Measurements from ENCODE around the gene MYH15.

MYH15 gene

DNA sequence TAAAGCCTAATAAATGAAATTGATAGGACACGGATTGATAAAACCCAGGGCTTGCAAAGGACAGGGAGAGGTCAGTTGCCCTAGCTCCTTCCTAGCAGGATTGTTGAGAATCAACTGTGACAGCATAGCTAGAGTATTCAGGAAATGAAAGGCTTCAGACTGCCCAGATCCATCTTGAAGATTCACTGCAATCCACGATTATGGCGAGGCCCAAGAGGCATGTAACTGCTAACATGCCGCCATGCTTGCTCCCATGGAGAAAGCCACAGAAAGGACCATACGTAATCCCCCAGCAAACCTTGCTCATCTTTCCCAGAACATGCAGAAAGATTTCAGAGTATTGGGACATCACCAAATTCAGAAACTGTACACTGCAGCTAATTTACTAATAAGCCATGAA is 41.3 kb downstream of the MYH15 start:
- FAIRE-seq, result no peak

DNA sequence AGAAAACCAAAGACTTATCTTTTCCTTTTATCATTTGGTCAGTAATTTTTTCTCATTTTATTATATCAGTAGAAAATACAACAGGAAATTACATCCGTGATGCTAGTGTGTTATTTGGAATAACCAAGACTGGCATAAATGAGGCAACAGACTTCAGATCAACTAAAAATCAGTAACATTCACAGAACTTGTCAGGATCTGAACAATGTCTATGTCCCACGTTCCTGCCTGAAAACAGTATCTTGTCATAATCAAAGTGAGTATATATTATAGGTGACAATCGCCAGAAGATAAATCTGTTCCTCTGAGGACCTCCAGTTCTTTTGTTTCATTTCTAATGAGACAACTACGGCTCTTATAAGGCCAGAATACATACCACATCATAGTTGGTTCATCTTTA is 41.8 kb downstream of the MYH15 start:
- no peak for FAIRE-seq

DNA sequence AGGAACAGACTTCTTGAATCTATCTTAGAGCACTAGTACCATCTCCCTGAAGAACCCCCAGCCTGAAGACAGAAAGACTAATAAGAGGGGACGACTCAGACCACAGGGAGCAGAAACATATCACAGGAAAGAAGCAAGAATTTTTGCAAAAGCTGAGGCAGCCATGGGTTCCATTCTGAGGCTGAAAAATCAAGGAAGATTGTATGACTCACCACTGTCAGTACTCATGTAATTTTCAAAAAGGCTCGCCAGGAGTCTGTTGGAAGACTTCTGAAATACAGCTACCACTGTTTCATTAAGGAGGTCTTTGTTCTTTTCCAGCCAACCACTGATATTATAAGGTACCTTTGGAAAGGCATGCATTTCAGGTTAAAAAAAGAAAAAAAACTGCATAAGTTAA is 47.5 kb downstream of the MYH15 start:
- FAIRE-seq, result no peak

DNA sequence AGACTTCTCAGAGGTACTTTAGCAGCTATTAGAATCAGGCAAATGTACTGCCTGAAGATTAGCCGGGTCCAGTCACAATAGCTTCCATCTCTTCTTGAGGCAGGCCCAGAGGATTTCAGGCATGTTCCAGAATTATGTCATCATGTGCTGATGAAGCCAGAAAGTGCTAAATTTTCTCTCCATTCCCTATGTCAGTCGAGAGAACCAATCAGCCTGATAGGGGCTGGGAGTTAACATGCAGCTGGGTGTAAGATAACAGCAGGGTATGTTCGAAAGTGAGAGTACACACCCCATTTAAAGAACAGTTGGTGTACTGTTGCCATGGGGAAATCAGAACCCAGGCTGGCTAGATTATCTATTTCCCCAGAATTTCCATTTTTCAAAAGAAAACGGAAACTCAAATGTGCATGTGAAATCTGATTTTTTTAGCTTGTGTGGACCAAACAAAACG is 48.7 kb downstream of the MYH15 start:
- no peak for FAIRE-seq

DNA sequence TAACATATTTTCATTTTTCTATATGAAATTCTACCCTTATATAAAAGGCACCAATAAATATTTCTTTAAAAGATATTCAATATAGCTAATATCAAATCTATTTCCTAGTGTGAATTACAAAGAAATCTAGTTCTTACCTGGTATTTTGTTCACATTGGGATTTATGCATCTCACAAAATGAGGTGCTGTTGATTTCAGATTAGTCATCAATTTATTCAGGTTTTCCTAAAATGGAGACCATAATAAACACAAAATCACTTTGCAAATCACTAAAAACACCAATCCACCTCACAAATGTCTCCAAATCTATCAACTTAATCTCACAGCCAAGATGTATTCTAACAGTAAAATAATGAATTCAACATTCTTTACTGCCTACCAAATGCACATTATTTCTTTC is 51.2 kb downstream of the MYH15 start:
- no peak for FAIRE-seq

DNA sequence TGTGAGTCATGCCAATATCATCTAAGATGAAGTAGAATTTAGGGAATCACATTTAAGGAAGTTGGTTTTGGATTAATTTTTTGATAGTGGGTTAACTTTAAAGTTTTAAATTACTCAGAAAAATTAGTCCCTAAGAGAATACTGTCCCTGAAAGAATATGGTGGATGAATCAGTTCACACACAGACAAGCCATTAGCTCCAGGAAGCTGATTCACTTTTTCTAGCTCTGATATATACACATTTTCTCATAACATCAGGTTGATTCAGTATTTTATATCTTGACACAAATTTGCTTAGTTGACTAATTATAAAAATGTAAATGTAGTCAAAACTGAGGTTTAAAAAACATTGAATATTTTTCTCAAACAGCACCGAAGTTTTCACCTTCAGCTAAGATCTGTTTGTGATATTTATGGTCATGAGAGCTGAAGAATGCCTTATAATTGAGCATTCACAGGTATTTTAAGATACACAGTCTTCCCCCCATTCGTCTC is 55.1 kb downstream of the MYH15 start:
- FAIRE-seq, result no peak

DNA sequence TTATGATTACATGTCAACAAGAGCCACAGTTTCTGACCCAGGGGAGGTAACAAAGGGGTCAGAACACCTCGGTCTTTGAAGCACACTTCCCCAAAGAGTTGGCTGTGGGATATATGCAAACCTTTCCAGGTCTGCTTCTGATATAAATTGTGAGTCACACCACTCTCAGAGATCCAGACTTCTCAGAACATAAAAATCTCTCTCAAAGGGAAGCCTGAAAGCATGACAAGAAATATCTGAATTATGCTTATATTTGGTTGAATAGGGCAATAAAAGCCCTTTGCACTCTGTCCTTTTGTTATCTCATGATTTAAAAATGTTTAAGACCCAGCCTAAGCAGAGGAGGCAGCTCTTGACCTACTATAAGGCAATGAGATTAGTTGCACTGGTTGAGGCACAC is 56.8 kb downstream of the MYH15 start:
- FAIRE-seq, result no peak

DNA sequence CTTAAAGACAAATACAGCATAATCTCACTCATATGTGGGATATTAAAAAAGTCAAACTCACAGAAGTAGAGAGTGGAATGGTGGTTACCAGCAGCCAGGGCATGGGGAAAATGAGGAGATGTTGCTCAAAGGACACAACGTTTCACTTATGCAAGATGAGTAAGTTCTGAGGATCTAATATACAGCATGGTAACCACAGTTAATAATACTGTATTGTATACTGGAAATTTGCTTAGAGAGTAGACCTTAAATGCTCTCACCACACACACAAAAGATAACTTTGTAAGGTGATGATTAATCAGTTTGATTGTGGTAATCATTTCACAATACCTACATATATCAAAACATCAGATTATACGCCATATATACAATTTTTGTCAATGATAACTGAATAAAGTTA is 60.0 kb downstream of the MYH15 start:
- no peak for FAIRE-seq

DNA sequence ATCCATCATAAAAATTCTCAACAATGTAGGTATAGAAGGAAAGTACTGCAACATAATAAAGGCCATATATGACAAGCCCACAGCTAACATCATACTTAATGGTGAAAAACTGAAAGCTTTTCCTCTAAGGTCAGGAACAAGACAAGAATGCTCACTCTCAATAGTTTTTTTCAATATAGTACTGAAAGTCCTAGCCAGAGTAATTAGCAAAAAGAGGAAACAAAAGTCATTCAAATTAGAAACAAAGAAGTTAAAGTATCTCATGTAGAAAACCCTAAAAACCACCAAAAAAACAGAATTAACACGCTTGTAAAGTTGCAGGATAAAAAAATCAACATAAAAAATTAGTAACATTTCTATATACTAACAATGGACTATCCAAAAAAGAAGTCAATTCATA is 61.8 kb downstream of the MYH15 start:
- FAIRE-seq, result no peak

DNA sequence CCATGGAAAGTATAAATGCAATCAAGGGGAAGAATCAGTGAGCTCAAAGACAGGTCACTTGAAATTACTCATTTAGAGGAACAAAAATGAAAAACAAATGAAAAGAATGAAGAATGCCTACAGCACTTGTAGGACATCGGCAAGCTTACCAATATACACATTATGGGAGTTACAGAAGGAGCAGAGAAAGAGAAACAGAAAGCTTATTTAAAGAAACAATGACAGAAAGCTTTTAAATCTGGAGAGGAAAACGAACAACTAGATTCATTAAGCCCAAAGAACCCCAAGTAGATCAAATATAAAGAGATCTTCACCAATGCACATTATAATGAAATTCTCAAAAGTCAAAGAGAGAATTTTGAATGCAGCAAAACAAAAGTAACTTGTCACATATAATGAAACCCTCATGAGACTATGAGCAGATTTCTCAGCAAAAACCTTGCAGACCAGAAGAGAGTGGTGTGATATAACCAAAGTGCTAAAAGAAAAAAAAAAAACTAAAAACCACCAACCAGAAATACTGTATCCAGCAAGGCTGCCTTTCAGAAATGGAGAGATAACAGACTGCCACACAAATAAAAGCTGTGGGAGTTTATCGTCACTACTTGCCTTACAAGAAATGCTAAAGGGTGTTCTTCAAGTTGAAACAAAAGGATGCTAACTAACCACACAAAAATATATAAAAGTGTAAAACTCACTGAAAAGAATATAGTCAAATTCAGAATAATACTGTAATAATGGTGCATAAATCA is 63.1 kb downstream of the MYH15 start:
- no peak for FAIRE-seq

DNA sequence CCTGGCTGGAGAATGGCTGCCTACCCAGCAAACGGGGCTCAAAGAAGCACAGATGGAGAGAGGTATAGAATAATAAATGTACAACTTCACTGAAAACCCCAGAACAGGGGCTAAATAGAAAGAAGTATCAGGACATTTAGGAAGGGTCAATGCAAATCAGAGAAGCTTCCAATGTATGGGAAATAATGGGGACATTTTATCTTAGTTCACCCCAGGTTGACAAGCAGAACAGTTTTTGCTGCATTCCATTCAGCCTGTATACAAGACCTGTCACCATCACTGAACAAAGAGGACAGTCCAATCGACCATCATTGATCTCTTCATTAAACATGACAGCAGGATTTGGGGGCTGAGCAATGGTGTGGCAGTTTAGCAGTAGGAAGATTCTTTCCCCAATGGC is 68.1 kb downstream of the MYH15 start:
- FAIRE-seq, result no peak

DNA sequence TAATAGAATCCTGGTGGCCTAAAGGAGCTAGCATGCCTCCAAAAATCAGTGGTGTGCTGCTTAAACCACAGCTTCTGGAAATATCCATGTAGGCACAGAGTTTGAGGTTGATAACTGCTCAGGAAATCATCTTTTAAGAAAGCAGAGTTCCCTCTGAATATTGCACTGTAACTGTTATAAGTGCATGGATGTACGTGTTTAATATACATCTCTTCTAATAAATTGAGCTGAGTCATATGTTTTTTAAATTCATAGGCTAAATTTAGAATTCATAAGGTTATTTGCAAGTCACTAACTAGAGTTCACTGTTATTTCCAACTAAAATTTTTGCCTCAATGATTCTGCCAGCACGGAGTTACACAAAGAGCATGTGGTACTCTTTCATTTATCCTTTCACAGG is 68.9 kb downstream of the MYH15 start:
- FAIRE-seq, result no peak

DNA sequence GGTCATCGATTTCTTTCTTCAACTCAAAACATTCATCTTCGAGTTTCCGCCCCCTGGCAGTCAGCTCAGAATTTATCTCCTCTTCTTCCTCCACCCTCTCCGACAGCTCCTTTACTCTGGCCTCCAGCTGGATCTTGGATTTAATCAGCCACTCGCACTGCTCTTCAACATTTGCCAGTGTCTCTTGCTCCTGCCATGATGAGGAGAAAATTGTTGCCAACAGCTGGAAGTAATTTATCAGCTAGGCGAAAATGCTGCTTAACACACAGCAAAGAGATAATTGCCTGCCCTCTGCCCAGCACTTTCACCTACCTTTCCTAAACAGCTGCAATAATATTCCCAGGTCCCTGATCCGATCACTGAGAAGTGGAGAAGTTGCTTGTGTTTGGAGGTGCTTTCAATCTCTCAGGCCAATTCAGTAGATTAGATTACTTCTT is 69.3 kb downstream of the MYH15 start:
- FAIRE-seq, result no peak

DNA sequence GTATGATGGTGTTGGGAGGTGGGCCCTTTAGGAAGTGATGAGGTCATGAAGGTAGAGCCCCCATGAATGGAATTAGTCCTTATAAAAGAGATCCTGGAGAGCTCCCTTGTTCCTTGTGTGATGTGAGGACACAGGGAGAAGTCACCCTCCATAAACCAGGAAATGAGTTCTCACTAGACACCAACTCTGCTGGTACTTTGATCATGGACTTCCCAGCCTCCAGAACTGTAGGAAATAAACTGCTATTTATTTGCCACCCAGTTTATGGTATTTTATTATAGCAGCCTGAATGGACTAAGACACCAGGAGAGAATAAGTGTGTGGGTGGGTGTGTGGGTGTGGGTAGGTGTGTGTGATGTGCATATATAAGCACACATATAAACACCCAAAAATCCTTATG is 71.9 kb downstream of the MYH15 start:
- FAIRE-seq, result no peak

DNA sequence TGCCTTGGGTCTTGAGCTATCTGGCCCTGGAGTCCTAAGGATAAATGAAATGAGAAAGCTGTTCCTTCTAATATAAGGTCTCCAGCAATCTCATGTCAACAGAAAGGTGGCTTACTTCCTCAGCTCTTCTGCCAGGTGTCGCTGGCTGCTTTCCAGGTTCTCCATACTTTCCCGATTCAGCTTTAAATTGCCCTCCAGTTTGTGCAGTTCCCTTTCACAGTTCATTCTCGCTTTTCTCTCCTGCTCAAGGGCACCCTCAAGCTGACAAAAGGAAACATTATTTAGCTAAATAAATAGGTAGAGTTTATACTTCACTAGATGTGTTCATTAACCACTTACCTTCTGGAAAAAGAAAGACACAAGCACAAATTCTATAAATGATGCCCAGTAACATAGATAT is 73.0 kb downstream of the MYH15 start:
- FAIRE-seq, result no peak

DNA sequence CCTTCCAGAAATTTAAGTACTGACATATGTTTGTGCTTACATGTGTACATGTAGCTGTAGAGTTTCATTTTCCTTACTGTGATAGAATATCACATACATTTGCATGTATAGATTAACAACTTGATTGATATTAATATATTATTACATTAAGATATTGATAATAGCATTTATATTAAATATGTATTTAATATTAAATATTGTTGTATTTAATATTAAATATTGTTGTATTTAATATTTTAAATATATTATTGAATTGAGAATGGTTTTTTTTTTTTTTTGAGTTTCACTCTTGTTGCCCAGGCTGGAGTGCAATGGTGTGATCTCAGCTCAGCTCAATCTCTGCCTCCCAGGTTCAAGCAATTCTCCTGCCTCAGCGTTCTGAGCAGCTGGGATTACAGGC is 76.5 kb downstream of the MYH15 start:
- FAIRE-seq, result no peak

DNA sequence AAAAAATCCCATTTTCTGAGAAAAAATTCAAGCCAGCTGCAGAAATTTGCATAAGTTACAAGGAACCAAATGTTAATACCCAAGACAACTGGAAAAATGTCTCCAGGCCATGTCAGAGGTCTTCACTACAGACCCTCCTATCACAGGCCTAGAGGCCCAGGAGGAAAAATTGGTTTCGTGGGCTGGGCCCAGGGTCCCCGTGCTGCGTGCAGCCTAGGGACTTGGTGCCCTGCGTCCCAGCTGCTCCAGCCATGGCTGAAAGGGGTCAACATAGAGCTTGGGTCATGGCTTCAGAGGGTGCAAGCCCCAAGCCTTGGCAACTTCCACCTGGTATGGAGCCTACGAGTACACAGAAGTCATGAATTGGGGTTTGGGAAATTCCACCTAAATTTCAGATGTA is 78.0 kb downstream of the MYH15 start:
- FAIRE-seq, result no peak

DNA sequence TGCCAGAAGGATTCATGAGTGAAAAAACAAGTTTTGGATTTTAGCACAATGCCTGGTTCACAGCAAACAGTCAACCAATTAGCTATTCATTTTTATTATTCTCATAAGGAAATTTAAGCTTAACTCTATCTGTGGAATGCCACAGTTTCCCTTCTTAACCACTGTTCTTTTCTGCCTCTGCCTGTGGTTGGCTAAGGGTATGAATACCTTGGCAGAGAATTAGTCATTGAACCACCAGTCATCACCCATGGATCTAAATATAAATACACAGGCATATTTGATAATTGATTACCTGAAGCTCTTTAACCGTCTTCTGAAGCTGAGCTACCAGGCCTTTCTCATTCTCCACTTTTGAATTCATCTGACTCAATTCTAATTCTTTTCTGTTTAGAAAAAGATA is 79.9 kb downstream of the MYH15 start:
- no peak for FAIRE-seq

DNA sequence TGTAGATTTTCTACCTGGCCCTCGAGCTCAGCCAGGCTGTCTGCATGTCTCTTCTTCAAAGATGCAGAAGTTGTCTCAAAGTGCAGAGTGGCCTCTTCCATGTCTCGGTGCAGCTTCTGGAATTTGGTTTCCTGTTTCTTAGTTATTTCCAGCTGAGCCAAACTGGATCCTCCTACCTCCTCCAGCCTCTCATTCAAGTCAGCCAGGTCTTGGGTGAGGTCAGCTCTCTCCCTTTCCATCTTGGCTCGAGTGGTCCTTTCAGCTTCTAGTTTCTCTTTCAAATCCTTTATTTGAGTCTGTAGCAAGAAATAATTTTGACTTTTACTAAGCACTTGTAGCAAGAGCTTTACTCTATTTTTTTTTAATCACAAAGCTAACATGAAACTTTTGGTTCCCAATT is 81.8 kb downstream of the MYH15 start:
- no peak for FAIRE-seq

DNA sequence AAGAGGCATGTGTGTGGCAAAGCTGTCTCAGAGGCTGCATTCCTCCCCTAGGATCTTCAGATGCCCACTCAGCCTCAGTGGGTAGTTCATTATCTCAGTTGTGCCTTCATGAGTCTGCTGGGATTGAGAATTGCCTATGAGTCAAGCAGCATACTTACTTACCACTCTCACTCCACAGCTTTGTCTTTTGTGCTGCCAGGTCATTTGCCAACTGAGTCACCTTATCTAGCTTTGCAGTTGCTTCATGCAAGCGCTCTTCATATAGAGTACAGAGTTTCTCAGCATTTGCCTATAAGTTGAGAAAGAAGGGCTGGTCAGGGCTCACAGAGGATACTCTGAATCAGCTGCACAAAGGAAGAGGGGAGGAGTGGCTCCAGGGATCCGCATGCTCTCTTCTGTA is 89.5 kb downstream of the MYH15 start:
- FAIRE-seq, result no peak

DNA sequence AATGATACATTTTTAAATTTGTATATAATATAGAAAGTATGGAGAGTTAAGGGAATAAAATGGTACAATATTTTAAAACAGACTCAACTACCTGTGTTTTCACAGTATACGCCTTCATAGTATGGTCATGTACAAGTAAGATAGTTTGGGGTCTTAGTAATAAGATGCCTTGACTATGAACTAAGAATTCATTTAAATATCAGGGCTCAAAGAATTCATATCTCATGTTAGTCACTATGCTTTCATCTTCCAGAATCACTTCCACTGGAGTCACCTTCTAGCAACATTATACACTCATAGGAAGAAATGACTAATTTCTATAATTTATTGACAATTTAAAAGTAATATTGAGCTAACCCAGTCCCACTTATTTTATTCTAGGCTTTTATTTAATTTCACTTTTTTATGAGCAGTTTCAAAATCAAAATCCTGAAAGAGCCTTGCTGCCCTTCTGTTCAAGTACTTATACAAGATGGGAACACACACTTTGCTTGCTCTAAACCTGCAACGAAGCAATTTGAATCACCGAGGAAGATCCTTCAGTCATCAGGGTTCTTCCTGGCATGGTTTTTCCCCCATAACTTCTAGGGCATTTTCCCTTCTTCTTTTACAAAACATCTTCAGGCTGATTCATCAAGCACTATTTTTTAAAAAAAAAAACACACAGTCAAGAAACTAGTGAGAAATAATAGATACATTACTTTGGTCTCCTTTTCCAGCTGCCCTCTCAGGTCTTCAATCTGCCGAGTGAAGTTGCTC is 94.1 kb downstream of the MYH15 start:
- FAIRE-seq, result no peak

DNA sequence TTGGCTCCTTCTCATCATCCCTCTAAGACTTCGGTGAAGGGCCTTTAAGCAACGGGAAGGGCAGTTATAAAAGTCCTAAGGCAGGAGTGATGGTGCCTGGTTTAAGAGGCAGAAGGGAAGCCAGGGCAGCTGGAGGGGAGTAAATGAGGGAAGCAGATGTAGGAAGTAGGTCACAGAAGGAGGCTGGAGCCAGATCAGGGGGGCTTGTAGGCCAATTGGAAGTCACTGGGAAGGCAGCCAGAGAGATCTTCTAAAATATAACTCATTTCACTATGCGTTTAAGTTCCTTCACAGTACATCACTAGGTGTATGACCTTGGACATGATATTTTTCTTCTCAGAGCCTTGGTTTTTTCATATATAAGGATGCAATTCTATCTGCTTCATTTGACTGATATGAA is 94.7 kb downstream of the MYH15 start:
- no peak for FAIRE-seq

DNA sequence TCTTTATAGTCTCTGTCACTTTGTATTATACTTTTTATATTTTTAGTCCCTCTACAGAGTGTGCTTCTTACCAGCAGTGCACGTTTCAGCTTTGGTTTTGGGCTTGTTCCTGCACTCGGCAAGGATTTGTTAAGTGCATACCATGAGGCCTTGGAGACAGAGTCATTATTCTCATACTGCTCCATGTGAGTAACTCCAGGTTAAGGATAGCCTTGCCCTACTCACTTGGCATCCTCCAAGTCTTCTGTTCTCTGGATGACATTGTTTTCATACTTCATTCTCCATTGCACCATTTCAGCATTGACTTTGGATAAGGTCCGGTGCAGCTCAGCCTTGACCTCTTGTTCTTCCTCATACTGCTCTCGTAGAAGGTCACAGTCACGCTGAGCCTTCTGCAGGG is 96.4 kb downstream of the MYH15 start:
- FAIRE-seq, result no peak

DNA sequence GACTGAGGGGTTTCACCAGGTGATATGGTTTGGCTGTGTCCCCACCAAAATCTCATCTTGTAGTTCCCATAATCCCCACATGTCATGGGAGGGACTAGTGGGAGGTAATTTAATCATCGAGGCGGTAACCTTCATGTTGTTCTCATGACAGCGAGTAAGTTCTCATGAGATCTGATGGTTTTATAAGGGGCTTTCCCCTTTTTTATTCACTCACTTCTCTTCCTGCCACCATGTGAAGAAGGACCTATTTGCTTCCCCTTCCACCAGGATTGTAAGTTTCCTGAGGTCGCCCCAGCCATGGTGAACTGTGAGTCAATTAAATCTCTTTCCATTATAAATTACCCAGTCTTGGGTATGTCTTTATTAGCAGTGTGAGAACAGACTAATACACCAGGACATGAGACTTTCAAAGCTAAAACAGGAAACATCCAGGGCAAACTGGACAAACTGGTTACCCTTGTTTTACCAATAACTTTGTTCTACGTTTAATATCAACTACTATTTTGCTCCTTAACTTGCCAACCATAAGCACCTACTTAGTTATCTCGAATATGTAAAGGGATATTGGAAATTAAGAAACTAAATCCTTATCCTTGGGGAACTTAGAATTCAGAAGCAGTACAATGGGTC is 98.2 kb downstream of the MYH15 start:
- FAIRE-seq, result no peak

Measured in endometrium (tissue), 2 donors.